GM21381 (cell line): ENCODE results near the gene CCBE1.
A peak's percentile ranks its signal among the peaks of the same experiment; 100 is the strongest.
"Not testable (repeated sequence)": the region's sequence is repeated elsewhere in the genome, so short reads cannot be mapped to it uniquely, and the experiment has no call there.

Experiments used
- ATAC-seq: cut with Tn5 transposase; IDR thresholded peaks from one replicate; pipeline ENCODE4 v1.9.1; 2021; ENCODE audit warnings: mild to moderate bottlenecking, moderate library complexity; ENCODE audit not compliant: unreplicated experiment

The CCBE1 gene

GRCh38 chr18:59697236-59697932, at the start of gene CCBE1:
Gene CCBE1 (minus strand): TSS chr18:59697423.
- ATAC-seq: peak; percentile 80

- ATAC-seq: no peak
These were observed 47.1 kb upstream of the CCBE1 start for GRCh38 chr18:59744271-59744721.

GRCh38 chr18:59743566-59743965, 46.3 kb upstream of the CCBE1 start:
- ATAC-seq: no peak

GRCh38 chr18:59742325-59743111, 45.3 kb upstream of the CCBE1 start:
- ATAC-seq: no peak

- no peak for ATAC-seq
These were observed 42.9 kb upstream of the CCBE1 start for GRCh38 chr18:59740141-59740540.

- ATAC-seq: no peak
These were observed 40.6 kb upstream of the CCBE1 start for GRCh38 chr18:59737776-59738300.

- not testable (repeated sequence) for ATAC-seq
These were observed 40.1 kb upstream of the CCBE1 start for GRCh38 chr18:59737335-59737734.

GRCh38 chr18:59736061-59736460, 38.8 kb upstream of the CCBE1 start:
- ATAC-seq: no peak

GRCh38 chr18:59735269-59735860, 38.1 kb upstream of the CCBE1 start:
- no peak for ATAC-seq

GRCh38 chr18:59733421-59733820, 36.2 kb upstream of the CCBE1 start:
- no peak for ATAC-seq

GRCh38 chr18:59730896-59731295, 33.7 kb upstream of the CCBE1 start:
- no peak for ATAC-seq

- no peak for ATAC-seq
These were observed 32.6 kb upstream of the CCBE1 start for GRCh38 chr18:59729781-59730180.

- no peak for ATAC-seq
These were observed 31.6 kb upstream of the CCBE1 start for GRCh38 chr18:59728816-59729215.

- no peak for ATAC-seq
These were observed 27.9 kb upstream of the CCBE1 start for GRCh38 chr18:59725142-59725541.

- ATAC-seq: no peak
These were observed 26.9 kb upstream of the CCBE1 start for GRCh38 chr18:59724103-59724502.

GRCh38 chr18:59721931-59722330, 24.7 kb upstream of the CCBE1 start:
- ATAC-seq: no peak

GRCh38 chr18:59721211-59721610, 24.0 kb upstream of the CCBE1 start:
- no peak for ATAC-seq

- ATAC-seq: no peak
These were observed 22.4 kb upstream of the CCBE1 start for GRCh38 chr18:59719544-59720181.

GRCh38 chr18:59718464-59719157, 21.4 kb upstream of the CCBE1 start:
- ATAC-seq: no peak

- ATAC-seq: no peak
These were observed 20.9 kb upstream of the CCBE1 start for GRCh38 chr18:59718108-59718463.

- ATAC-seq: no peak
These were observed 20.1 kb upstream of the CCBE1 start for GRCh38 chr18:59717291-59717690.
